Measurements from ENCODE around the gene GPR156.
"Not testable (repeated sequence)": the region's sequence is repeated elsewhere in the genome, so short reads cannot be mapped to it uniquely, and the experiment has no call there.

GPR156 gene

DNA sequence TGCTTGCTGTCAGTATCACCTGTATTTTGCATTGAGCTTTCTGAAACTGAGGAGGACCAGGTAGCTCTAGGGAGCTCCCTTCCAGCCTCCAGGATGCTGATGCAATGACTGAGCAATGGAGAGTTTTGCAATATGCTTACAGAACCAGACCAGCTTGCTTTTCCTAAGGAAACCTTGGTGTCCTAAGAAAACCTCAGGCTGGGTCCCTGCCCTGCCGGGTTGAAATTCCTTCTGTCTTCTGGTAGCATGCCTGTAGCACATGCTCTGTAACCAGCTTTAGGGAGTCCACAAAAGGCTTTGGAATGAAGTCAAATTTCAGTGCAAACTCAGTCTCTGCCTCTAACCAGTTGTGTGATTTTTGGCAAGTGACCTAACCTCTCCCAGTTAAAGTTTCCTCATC is 125.0 kb downstream of the GPR156 start:
- DNase-seq (ENCODE audit: low read depth) = no peak

DNA sequence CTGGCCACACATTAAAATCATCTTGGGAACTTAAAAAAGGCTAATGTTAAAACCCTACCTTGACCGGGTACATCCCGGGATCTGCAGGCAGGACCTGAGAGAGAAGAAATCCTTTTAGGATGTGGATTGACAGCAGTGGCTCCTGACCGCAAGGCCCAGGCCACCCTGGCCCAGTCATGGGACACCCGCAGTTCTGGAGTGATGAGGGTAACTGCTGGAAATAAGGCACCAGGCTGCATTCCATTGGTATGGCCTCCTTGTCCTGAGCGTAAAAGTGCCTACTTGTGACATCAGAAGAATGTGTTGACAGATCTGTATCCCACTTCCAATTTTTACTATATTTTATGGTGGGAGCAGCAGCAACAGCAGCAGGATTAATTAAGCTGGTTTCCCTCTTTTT is 127.3 kb downstream of the GPR156 start:
- no peak for DNase-seq (ENCODE audit: low read depth)

- DNase-seq (ENCODE audit: low read depth) = no peak
Measured at GRCh38 chr3:120157113-120157512, 127.9 kb downstream of the GPR156 start.

GRCh38 chr3:120156699-120157098 is 128.3 kb downstream of the GPR156 start:
- DNase-seq (ENCODE audit: low read depth) = no peak

- DNase-seq (ENCODE audit: low read depth) = not testable (repeated sequence)
Measured at GRCh38 chr3:120155694-120156093, 129.3 kb downstream of the GPR156 start.

- no peak for DNase-seq (ENCODE audit: low read depth)
Measured at GRCh38 chr3:120155108-120155507, 129.9 kb downstream of the GPR156 start.

GRCh38 chr3:120153294-120153693 is 131.7 kb downstream of the GPR156 start:
- DNase-seq (ENCODE audit: low read depth) = no peak

GRCh38 chr3:120151791-120152190 is 133.2 kb downstream of the GPR156 start:
- DNase-seq (ENCODE audit: low read depth) = no peak

DNA sequence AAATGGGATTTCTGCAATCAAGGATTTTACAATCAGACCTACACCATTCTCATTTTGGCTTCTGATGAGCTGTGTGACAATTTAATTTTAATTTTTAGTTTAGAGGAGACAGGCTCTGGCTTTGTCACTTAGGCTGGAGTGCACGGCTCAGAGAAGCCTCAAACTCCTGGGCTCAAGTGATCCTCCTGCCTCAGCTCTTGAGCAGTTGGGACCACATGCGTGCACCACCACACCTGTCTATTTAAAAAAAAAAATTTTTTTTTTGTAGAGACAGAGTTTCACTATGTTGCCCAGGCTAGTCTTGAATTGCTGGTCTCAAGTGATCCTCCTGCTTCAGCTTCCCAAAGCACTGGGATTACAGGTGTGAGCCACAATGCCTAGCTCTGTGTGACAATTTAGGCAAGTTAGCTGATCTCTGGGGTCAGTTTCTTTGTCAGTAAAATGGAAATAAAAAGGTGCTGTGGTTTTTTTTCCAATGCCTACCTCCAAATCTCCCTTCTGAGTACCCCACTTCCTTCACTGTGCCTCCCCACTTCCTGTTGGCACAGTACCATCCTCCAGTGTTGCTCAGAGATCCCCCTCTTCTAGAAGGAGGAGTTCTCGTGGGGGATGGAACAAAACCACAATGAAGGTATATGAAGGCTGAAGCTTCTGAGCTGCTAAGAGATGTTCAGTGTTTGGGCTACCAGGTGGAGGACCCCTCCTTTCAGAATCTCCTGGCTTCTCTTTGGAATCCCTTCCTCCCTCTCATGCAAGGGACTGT is 136.7 kb downstream of the GPR156 start:
- DNase-seq (ENCODE audit: low read depth) = no peak

- DNase-seq (ENCODE audit: low read depth) = peak; percentile 8
Measured at GRCh38 chr3:120147072-120147871, 137.8 kb downstream of the GPR156 start.

- no peak for DNase-seq (ENCODE audit: low read depth)
Measured at GRCh38 chr3:120145542-120146285, 139.3 kb downstream of the GPR156 start.

DNA sequence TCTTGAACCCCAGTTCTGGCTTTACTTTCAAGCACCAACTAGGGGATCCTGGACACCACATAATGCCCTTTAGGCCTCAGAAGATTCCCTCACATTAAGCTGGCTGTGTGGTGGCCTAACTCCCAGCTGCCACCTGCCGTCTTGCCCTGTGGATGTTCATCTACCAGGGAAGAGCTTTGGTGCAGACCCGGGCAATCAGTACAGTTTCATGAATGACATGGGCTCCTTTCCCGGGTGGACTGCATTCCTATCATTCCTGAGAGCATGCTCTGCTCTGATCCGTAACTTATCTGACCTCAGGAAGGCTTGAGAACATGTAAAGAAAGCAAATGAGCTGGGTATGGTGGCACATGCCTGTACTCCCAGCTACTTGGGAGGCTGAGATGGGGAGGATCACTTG is 140.8 kb downstream of the GPR156 start:
- no peak for DNase-seq (ENCODE audit: low read depth)

DNA sequence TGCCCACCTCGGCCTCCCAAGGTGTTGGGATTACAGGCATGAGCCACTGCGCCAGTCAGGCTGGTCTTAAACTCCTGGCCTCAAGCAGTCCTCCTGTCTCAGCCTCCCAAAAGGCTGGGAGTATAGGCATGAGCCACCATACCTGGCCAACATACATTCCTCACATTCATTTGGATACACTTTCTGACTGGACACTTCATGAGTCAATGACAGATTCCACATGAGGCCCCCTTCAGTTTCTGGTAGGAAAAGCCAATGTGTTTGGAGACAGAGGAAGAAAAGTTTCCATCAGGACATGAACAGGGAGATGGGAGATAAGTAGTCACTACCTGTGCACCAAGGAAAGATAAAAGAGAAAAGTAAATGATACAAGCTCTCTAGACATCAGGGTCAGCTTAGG is 141.3 kb downstream of the GPR156 start:
- no peak for DNase-seq (ENCODE audit: low read depth)

DNA sequence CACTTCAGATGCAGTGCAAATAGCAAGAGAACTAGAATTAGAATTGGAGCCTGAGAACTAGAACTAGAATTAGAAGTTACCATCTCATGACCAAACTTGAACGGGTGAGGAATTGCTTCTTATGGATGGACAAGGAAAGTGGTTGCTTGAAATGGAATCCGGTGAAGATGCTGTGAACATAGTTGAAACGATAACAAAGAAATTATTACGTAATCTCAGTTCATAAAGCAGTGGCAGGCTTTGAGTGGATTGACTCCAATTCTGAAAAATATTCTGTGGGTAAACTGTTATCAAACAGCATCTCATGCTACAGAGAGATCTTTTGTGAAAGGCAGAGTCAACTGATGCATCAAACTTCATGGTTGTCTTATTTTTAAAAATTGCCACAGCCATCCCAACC is 142.8 kb downstream of the GPR156 start:
- DNase-seq (ENCODE audit: low read depth) = no peak

DNA sequence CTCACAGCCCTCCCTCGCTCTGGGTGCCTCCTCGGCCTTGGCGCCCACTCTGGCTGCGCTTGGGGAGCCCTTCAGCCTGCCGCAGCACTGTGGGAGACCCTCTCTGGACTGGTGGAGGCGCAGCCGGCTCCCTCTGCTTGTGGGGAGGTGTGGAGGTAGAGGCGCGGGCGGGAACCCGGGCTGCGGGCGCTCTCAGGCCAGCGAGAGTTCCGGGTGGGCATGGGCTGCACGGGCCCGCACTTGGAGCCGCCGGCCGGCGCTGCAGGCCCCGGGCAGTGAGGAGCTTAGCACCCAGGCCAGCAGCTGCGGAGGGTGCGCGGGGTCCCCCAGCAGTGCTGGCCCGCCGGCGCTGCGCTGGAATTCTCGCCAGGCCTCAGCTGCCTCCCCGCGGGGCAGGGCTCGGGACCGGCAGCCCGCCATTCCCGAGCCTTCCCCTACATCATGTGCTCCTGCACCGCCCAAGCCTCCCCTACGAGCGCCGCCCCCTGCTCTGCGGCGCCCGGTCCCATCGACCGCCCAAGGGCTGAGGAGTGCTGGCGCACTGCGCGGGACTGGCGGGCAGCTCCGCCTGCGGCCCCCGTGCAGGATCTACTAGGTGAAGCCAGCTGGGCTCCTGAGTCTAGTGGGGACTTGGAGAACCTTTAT is 144.8 kb downstream of the GPR156 start:
- no peak for DNase-seq (ENCODE audit: low read depth)

DNA sequence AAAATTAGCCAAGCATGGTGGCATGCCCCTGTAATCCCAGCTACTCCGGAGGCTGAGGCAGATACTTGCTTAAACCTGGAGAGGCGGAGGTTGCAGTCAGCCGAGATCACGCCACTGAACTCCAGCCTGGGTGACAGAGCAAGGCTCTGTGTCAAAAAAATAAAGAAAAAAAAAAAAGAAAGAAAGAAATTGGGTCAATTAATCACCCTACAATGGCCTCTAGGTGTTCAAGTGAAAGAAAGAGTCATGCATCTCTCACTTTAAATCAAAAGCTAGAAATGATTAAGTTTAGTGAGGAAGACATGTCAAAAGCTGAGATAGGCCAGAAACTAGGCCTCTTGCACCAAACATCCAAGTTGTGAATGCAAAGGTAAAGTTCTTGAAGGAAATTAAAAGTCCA is 145.9 kb downstream of the GPR156 start:
- DNase-seq (ENCODE audit: low read depth) = no peak

DNA sequence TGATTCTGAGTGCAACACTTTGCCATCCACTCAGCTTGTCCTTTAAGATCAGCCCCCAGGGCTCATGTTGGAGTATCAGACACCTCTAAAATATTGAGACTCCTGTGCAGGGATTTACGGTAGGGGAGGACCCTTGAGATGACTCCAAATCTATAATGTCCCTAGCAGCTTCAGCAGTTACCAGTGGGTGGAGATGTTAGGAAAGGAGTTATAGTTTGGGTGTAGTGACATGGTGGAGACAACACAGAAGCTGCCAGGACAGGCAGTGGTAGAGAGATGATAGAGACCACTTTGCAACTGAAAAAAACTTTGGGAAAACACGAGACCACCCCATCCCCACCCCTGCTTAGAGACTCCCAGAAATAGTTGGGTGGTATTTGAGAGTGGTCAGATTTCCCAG is 147.5 kb downstream of the GPR156 start:
- DNase-seq (ENCODE audit: low read depth) = no peak

- no peak for DNase-seq (ENCODE audit: low read depth)
Measured at GRCh38 chr3:120130656-120131055, 154.4 kb downstream of the GPR156 start.

DNA sequence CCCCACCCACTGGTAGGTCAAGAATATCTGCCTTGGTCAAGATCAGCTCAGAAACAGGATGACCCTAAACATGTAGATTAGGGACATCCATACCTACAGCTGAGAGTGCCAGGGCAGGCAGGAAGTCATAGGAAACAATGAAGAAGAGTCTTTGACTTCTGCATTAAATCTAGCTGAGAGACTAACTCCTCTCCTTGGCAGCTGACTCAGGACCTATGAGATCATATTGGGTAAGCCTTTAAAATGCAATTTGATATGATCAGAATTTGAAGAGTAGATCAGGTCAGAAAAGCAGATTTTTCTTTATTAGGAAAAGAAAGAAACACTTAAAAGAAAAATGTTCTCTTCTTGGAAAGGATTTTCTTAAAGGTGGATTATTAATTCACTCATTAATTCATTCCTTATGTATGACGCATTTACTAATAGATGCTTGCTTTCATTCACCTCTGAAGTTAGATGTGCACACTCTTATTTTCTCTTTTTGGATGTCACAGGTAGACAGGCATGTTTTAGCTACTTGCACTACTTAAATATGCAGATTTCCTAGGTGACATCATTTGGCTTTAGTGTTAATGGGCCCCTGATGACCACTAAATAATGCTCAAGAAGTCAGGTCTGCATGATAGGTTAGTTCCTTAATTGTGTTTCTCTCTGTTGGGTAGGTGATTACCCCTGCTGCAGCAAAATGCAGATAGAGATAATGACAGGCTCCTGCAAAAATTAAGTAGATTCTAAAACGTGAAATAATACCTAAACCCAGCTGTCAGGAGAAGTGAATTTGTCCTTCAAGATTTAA is 155.1 kb downstream of the GPR156 start:
- DNase-seq (ENCODE audit: low read depth) = no peak

GRCh38 chr3:120129051-120129450 is 156.0 kb downstream of the GPR156 start:
- no peak for DNase-seq (ENCODE audit: low read depth)

GRCh38 chr3:120125992-120126391 is 159.0 kb downstream of the GPR156 start:
- no peak for DNase-seq (ENCODE audit: low read depth)
